Subcutaneous abdominal adipose tissue (tissue), 5 donors: ENCODE results near the gene SLC15A1.

Experiments
- H3K27ac ChIP-seq: one replicate; pipeline ENCODE4 v1.7.0; 2013; ENCODE audit warnings: low read depth, mild to moderate bottlenecking, inconsistent platforms, low read length, moderate library complexity
- H3K27me3 ChIP-seq, 5 donors: one replicate each; pipeline ENCODE4 v1.7.0; 2013; ENCODE audit warnings: low read length in 5 of 5, inconsistent platforms in 1 of 5; ENCODE audit not compliant: control insufficient read depth in 5 of 5, insufficient read depth in 4 of 5
- H3K36me3 ChIP-seq, 5 donors: one replicate each; pipeline ENCODE4 v1.7.0; 2013; ENCODE audit warnings: low read length in 5 of 5; ENCODE audit not compliant: control insufficient read depth in 5 of 5, insufficient read depth in 5 of 5
- H3K4me1 ChIP-seq, 5 donors: one replicate each; pipeline ENCODE4 v1.7.0; 2013; ENCODE audit warnings: low read length in 5 of 5, mild to moderate bottlenecking in 3 of 5, moderate library complexity in 1 of 5; ENCODE audit not compliant: control insufficient read depth in 5 of 5, insufficient read depth in 5 of 5
- H3K4me3 ChIP-seq, 5 donors: one replicate each; pipeline ENCODE4 v1.7.0; 2013; ENCODE audit warnings: low read length in 5 of 5, low read depth in 1 of 5
- H3K9ac ChIP-seq, 5 donors: one replicate each; pipeline ENCODE4 v1.7.0; 2013; ENCODE audit warnings: low read length in 5 of 5, mild to moderate bottlenecking in 4 of 5, moderate library complexity in 3 of 5
- H3K9me3 ChIP-seq, 5 donors: one replicate each; pipeline ENCODE4 v1.7.0; 2013; ENCODE audit warnings: low read length in 5 of 5; ENCODE audit not compliant: control insufficient read depth in 5 of 5
- donor health status: healthy.
- donor health status: healthy.
- donor health status: healthy.
- donor health status: healthy.
- donor health status: healthy.

SLC15A1 gene

GRCh38 chr13:98717891-98718290 lies 34.6 kb downstream of the SLC15A1 start:
- no peak overlapping the region for H3K9ac ChIP-seq
- no peaks in the 10 kb centered on the region for H3K4me1 ChIP-seq
- no peaks in the 10 kb centered on the region for H3K36me3 ChIP-seq
- no peaks in the 10 kb centered on the region for H3K9me3 ChIP-seq
- H3K27ac ChIP-seq, result no peak overlapping the region
- no peak overlapping the region for H3K4me3 ChIP-seq
- no peaks in the 10 kb centered on the region for H3K27me3 ChIP-seq

- no peaks in the 10 kb centered on the region for H3K9me3 ChIP-seq
- H3K36me3 ChIP-seq, result no peaks in the 10 kb centered on the region
- H3K4me3 ChIP-seq, result no peak overlapping the region
- H3K9ac ChIP-seq, result no peak overlapping the region
- H3K27ac ChIP-seq, result no peak overlapping the region
- H3K27me3 ChIP-seq, result no peaks in the 10 kb centered on the region
- no peaks in the 10 kb centered on the region for H3K4me1 ChIP-seq
These were observed 35.2 kb downstream of the SLC15A1 start for GRCh38 chr13:98717256-98717655.

- no peak overlapping the region for H3K4me3 ChIP-seq
These were observed 42.0 kb downstream of the SLC15A1 start for GRCh38 chr13:98710521-98710920.

DNA sequence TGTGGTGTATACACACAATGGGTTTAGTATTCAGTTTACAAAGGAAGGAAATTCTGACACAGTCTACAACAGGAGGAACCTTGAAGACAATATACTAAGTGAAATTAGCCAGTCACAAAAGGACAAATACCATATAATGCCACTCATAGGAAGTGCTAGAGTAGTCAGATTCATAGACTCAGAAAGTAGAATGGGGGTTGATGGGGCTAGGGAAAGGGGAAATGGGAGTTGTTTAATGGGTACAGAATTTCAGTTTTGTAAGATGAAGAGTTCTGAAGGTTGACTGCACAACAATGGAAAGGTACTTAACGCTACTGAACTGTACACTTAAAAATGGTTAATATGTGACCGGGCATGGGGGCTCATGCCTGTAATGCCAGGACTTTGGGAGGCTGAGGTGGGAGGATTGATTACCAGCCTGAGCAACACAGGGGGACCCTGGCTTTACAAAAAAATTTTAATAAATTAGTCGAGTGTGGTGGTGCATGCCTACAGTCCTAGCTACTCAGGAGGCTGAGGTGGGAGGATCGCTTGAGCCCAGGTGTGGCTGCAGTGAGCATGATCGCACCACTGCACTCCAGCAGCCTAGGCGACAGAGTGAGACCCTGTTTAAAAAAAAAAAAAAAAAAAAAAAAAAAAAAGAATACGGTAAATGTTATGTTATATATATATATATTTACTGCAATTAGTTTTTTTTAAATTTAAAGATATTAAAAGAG lies 45.0 kb downstream of the SLC15A1 start:
- peaks cover 0 to 2% (median 0%) of the 10 kb centered on the region in 5 donors for H3K27me3 ChIP-seq
- H3K36me3 ChIP-seq, result no peaks in the 10 kb centered on the region
- H3K9ac ChIP-seq, result no peak overlapping the region

More at GRCh38 chr13:98710521-98710920, 42.0 kb downstream of the SLC15A1 start:
- Histone ChIP-seq H3K27ac (no peak overlapping the region), H3K4me1 (no peaks in the 10 kb centered on the region), H3K9me3 (no peaks in the 10 kb centered on the region), H3K27me3 (peaks cover 0 to 2% (median 0%) of the 10 kb centered on the region in 5 donors), H3K36me3 (no peaks in the 10 kb centered on the region), H3K9ac (no peak overlapping the region)

GRCh38 chr13:98706446-98707110 lies 45.9 kb downstream of the SLC15A1 start:
- Histone ChIP-seq H3K9ac (no peak overlapping the region), H3K27ac (no peak overlapping the region), H3K4me1 (no peaks in the 10 kb centered on the region), H3K36me3 (no peaks in the 10 kb centered on the region), H3K4me3 (no peak overlapping the region), H3K9me3 (no peaks in the 10 kb centered on the region), H3K27me3 (peaks cover 0 to 2% (median 0%) of the 10 kb centered on the region in 5 donors)

More for the DNA sequence above, 45.0 kb downstream of the SLC15A1 start:
- Histone ChIP-seq H3K4me1 (no peaks in the 10 kb centered on the region), H3K9me3 (no peaks in the 10 kb centered on the region), H3K4me3 (no peak overlapping the region), H3K27ac (no peak overlapping the region)

- H3K4me1 ChIP-seq, result no peaks in the 10 kb centered on the region
- no peaks in the 10 kb centered on the region for H3K36me3 ChIP-seq
- H3K4me3 ChIP-seq, result no peak overlapping the region
- no peaks in the 10 kb centered on the region for H3K27me3 ChIP-seq
- no peak overlapping the region for H3K27ac ChIP-seq
- H3K9me3 ChIP-seq, result no peaks in the 10 kb centered on the region
- no peak overlapping the region for H3K9ac ChIP-seq
These were observed 54.7 kb downstream of the SLC15A1 start for GRCh38 chr13:98697791-98698190.

DNA sequence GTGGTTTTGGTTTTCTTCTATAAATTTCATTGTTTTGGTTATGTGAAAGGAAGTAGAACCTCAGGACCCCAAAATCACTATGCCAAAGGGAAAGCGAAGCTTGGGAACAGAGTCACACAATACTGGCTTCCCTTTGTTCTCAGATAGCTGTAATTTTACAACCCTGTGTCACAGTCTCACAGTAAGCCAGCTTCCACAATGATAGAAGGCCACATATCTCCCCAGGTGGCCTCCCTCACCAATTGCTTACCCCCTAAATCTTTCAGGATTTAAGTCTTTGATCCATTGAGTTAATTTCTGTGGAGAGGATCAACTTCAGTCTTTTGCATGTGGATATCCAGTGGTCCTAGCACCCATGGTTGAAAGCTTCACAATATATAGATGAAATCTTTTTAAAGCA lies 58.7 kb downstream of the SLC15A1 start:
- H3K36me3 ChIP-seq, result no peaks in the 10 kb centered on the region
- H3K27ac ChIP-seq, result no peak overlapping the region
- H3K9me3 ChIP-seq, result no peaks in the 10 kb centered on the region
- H3K4me3 ChIP-seq, result no peak overlapping the region
- H3K4me1 ChIP-seq, result no peaks in the 10 kb centered on the region
- H3K9ac ChIP-seq, result no peak overlapping the region
- no peaks in the 10 kb centered on the region for H3K27me3 ChIP-seq

DNA sequence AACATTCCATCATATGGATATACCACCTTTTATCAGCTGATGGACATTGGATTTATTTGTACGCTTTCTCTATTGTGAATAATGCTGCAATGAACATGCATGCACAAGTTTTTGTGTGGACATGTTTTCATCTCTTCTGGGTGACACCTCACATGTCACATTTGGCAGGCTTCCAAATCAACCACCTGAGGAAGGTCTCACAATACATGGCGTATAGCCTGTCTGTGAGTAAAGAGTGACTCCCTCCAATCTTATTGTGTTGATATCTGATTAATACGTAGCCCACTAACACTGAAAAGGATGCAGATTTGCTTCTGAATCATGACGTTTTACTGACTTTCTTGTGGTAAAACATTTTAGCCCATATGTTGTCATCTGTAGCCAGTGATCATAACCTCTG lies 61.1 kb downstream of the SLC15A1 start:
- no peak overlapping the region for H3K4me3 ChIP-seq
- H3K4me1 ChIP-seq, result no peaks in the 10 kb centered on the region
- H3K27me3 ChIP-seq, result peaks cover 0 to 6% (median 0%) of the 10 kb centered on the region in 5 donors
- no peaks in the 10 kb centered on the region for H3K36me3 ChIP-seq
- no peak overlapping the region for H3K27ac ChIP-seq
- no peaks in the 10 kb centered on the region for H3K9me3 ChIP-seq
- H3K9ac ChIP-seq, result no peak overlapping the region

DNA sequence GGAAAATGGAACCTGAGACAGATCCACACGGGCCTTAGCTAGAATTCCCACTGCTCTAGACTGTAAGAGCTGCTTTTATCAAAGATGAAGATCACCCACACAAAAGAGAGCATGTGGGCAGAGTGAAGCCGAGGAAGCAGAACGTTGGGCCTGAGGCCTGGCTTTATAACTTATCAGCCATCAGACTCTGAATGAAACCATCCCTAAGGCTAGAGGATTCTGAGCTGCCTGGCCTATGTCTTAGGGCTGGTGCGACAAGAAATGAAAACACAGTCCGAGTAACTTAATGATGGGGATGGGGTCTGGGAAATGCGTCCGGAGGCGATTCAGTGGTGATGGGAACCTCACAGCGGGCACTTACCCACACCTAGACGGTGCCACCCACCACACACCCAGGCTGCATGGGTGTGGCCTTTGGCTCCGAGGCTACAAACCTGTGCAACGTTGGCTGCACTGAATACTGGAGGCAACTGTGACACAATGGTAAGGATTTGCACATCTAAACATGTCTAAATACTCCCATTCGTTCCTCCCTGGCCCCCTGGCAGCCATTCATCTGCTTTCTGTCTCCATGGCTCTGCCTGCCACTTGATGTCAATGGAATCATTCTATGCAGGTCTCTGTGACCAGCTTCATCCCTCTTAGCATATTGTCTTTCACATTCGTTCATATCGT lies 62.0 kb downstream of the SLC15A1 start:
- H3K9ac ChIP-seq, result no peak overlapping the region
- H3K4me1 ChIP-seq, result no peaks in the 10 kb centered on the region
- H3K4me3 ChIP-seq, result no peak overlapping the region
- no peaks in the 10 kb centered on the region for H3K36me3 ChIP-seq
- no peaks in the 10 kb centered on the region for H3K9me3 ChIP-seq
- no peak overlapping the region for H3K27ac ChIP-seq
- peaks cover 0 to 8% (median 4%) of the 10 kb centered on the region in 5 donors for H3K27me3 ChIP-seq

- Histone ChIP-seq H3K27me3 (peaks cover 0 to 8% (median 4%) of the 10 kb centered on the region in 5 donors), H3K27ac (no peak overlapping the region), H3K9me3 (no peaks in the 10 kb centered on the region), H3K9ac (no peak overlapping the region), H3K36me3 (no peaks in the 10 kb centered on the region), H3K4me1 (no peaks in the 10 kb centered on the region), H3K4me3 (no peak overlapping the region)
These were observed 63.0 kb downstream of the SLC15A1 start for GRCh38 chr13:98689347-98689968.
